NCI-H2171 (cell line): Measurements from ENCODE around the gene CCNI.

ENCODE experiments used
- DNase-seq: peaks from one replicate; lab custom pipeline; 2025; lab: John Stamatoyannopoulos, UW

Gene CCNI

DNA sequence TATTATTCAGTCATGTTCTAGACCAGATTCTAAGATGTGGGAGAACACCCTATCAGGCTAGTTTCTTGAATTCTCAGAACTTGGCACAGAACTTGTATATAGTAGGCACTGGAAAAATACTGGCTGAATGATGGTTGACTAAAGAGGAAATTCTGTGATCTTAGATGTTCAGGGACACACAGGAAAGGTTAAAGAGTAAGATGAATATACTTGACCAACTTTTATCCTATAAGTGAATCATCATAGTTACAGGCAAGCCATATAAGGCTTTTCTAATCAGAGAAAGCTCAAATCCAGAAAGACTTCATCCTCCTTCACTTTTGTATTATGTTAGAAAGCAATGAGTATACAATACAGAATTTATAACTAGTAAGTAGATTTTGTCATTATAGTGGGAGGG is 72.4 kb downstream of the CCNI start:
- DNase-seq, result no peak

DNA sequence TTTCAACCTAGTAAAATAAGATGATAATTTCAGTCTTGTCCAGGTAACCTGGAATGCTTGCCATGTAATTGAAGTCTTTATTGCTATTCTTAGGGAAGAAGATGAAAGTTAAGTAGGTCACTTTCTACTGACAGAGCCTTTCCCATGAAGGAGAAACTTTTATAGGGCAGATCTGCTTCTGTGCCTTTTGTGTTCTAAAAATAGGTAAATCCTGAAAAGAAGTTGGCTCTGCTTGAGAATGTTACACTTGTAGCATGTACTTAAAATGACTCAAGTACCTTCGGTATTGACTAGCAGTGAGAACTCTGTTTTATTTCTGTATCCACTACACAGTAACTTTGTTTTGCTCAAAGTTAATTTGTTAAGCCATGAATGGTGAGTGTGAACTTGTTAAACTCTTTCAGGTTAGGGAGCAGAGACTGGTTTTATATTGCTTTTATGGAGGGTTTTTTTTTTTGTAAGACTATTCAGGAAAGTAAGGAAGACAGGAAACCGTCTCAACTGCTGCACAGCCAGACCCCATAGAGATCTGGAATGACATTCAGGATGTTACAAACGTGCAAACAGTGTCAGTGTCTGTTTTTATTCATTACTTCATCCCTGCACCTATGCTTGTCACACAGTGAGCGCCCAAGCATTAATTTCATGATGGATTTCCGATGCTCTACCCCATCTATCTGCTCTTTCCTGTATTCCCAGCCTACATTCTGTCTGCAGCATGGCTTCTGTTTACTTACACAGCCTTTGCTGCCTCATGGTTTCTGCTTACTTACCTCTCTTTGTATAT is 73.3 kb downstream of the CCNI start:
- DNase-seq, result no peak

DNA sequence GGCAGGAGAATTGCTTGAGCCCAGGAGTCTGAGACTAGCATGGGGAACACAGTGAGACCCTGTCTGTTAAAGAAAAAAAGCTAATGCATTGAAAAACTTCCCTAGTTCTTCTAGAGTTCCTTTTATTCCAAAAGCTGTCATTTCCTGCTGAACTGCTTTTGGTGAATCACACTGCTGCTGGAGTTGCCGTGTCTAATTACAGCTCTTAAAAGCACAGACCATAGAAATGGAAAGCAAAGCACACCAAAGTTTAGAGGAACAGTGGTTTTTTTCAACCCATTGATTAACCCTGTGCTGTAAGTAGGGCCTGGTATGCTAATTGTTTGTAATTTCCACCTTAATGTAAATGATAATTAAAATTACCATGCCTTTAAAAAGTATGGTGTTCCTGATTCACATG is 73.9 kb downstream of the CCNI start:
- DNase-seq, result no peak

DNA sequence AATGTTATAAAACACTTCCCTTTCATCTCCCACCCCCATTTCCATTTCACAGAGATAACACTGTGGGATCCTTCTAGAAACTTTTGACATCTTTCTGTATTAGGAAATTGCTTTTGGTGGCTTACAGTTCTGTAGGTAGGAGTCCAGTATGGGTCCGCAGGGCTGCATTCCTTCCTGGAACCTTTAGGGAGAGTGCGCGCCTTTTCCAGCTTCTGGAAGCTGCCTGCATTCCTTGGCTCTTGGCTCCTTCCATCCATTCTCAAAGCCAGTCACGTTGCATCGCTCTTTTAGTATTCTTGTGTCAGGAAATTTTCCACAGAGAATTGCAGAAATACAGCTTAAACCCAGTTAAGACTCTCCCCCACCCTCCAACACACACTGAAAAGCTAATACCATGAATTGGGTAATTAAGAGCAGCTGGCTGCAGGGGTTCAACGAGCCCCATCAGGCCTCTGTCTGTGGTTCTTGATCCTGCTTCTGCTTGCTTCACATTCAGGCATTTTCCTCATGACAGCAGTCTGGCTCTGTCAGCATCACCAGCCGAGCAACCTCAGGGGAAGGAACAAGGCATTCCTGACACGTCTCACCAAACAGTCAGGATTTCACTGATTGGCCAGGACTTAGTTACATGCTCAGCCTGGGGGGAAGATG is 77.4 kb downstream of the CCNI start:
- DNase-seq, result no peak

DNA sequence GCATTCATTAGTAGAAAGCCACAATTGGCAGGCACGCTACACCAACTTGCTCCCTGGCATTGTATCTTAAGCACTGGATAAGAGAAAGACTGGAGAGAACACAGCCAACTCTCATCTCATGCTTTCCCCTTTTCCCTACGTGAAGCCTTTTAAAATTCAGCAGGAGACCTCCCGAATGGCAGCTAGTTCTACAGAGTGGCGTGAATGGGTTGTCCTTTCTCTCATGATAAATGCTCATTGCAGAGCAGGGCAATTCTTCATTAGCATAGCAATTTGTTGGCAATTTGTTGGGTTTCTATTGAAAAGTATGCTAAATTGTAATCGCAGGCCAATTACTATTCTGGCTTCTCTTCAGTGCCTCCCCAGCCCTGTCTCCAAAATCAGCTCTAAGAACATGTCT is 78.3 kb downstream of the CCNI start:
- DNase-seq, result no peak
